HepG2 (cell line): Measurements from ENCODE around the gene SLC9A8. TPM values are rescaled to one million over a fixed set of nuclear protein-coding genes. Genes with fewer than 3 reads are reported as not detected.

Experiments
- ARID2 ChIP-seq: sonication (generic); formaldehyde crosslinking; IDR thresholded peaks from 2 replicates; pipeline ENCODE4 v1.8.1; 2022; ENCODE audit warnings: mild to moderate bottlenecking, missing genetic modification reagents, borderline replicate concordance
- EP300 ChIP-seq, 3 experiments: sonication (generic) in 1 of 3; formaldehyde crosslinking in 1 of 3; IDR thresholded peaks; 2 replicates each; pipeline versions ENCODE4 v1.5.1 to v1.6.1; 2011 to 2020; ENCODE audit warnings: low read depth in 2 of 3, low read length in 2 of 3, borderline replicate concordance in 1 of 3, improper control_type of control experiment in 1 of 3, mild to moderate bottlenecking in 1 of 3, missing genetic modification reagents in 1 of 3, moderate library complexity in 1 of 3
- MTF2 ChIP-seq: sonication (generic); formaldehyde crosslinking; IDR thresholded peaks from 2 replicates; pipeline ENCODE4 v1.5.0; 2020; ENCODE audit warnings: missing genetic modification reagents, borderline replicate concordance
- SRSF4 ChIP-seq: fragments of 200-400 bp; formaldehyde crosslinking; IDR thresholded peaks from one replicate; pipeline ENCODE4 v1.6.1; 2018; ENCODE audit warnings: mild to moderate bottlenecking, low read depth, low read length, moderate library complexity; ENCODE audit not compliant: poor library complexity, severe bottlenecking
- ZBTB38 ChIP-seq: sonication (generic); formaldehyde crosslinking; IDR thresholded peaks from 2 replicates; pipeline ENCODE4 v1.5.1; 2020; ENCODE audit warnings: mild to moderate bottlenecking, missing genetic modification reagents
- ZFP41 ChIP-seq: sonication (generic); formaldehyde crosslinking; IDR thresholded peaks from 2 replicates; pipeline ENCODE4 v1.4.0; 2020; ENCODE audit warnings: mild to moderate bottlenecking, missing genetic modification reagents, borderline replicate concordance
- ZKSCAN5 ChIP-seq: sonication (generic); formaldehyde crosslinking; IDR thresholded peaks from 2 replicates; pipeline ENCODE4 v1.5.1; 2020; ENCODE audit warnings: mild to moderate bottlenecking, missing genetic modification reagents
- ZMYM3 ChIP-seq: sonication (generic); formaldehyde crosslinking; IDR thresholded peaks from 2 replicates; pipeline ENCODE4 v1.5.1; 2020; ENCODE audit warnings: mild to moderate bottlenecking, missing genetic modification reagents
- ZNF260 ChIP-seq: sonication (generic); formaldehyde crosslinking; IDR thresholded peaks from 2 replicates; pipeline ENCODE4 v1.4.0; 2020; ENCODE audit warnings: missing genetic modification reagents, low read depth, mild to moderate bottlenecking, borderline replicate concordance
- ZNF446 ChIP-seq: sonication (generic); formaldehyde crosslinking; IDR thresholded peaks from 2 replicates; pipeline ENCODE4 v1.5.0; 2020; ENCODE audit warnings: mild to moderate bottlenecking, missing genetic modification reagents
- ZNF580 ChIP-seq: IDR thresholded peaks from 2 replicates; pipeline ENCODE4 v1.6.1; 2016; ENCODE audit warnings: low read depth, borderline replicate concordance
- ZNF713 ChIP-seq: sonication (generic); formaldehyde crosslinking; IDR thresholded peaks from 2 replicates; pipeline ENCODE4 v1.4.0; 2020; ENCODE audit warnings: mild to moderate bottlenecking, missing genetic modification reagents
- polyA plus RNA-seq, 8 experiments: library from polyadenylated mRNA; depleted of rRNA in 3 of 8; stranded (reverse) in 7 of 8; unstranded in 1 of 8; fragments of >200 nt; fragmentation: Illumina TruSeq in 4 of 8; extraction: Trizol in 4 of 8; gene quantifications; 2 replicates each; pipeline versions ENCODE4 v1.2.1 to v1.2.3, GENCODE V29; 2011 to 2016; ENCODE audit warnings: low read depth in 4 of 8, missing spikeins in 1 of 8, mixed read lengths in 1 of 8; ENCODE audit not compliant: insufficient read depth in 1 of 8
- total RNA-seq, 5 experiments: library from RNA; depleted of rRNA; stranded (reverse); fragments of >200 nt; fragmentation: Illumina TruSeq; extraction: Trizol; gene quantifications; 2 replicates each; pipeline ENCODE4 v1.2.3, GENCODE V29; 2016; ENCODE audit warnings: low read depth in 1 of 5
- TF ChIP-seq, protein P1 (sequence below): sonication (generic); formaldehyde crosslinking; IDR thresholded peaks from 2 replicates; pipeline ENCODE4 v1.5.0; 2020; ENCODE audit warnings: mild to moderate bottlenecking, low read depth, missing genetic modification reagents, borderline replicate concordance
- TF ChIP-seq, protein P2 (sequence below): sonication (generic); formaldehyde crosslinking; IDR thresholded peaks from 2 replicates; pipeline ENCODE4 v1.9.0; 2021; ENCODE audit warnings: missing genetic modification reagents, mild to moderate bottlenecking, borderline replicate concordance
- TF ChIP-seq, protein P3 (sequence below): sonication (generic); formaldehyde crosslinking; IDR thresholded peaks from 2 replicates; pipeline ENCODE4 v1.4.0; 2020; ENCODE audit warnings: low read depth, missing genetic modification reagents
- TF ChIP-seq, protein P4 (sequence below): sonication (generic); formaldehyde crosslinking; IDR thresholded peaks from 2 replicates; pipeline ENCODE4 v1.4.0; 2020; ENCODE audit warnings: missing genetic modification reagents

The SLC9A8 gene
- total and polyA plus RNA-seq, 2 of the 13 experiments (the other 11 are each of a cell fraction or from before 2014, with no cell fraction given) = 4.1 to 7.4 TPM

- 0 out of 4 replicates have a peak, but pooled peaks of 1 of the 2 experiments have one; percentile 8 for TF ChIP-seq EP300 (IDR thresholded peaks at IDR 0.05; ENCODE audit: low read depth in 2 of 2, low read length in 2 of 2)
- TF ChIP-seq EP300 (CRISPR knock-in tag; IDR thresholded peaks at IDR 0.05; ENCODE audit: borderline replicate concordance) = peak; percentile 44
- peak; percentile 78; the same call in 1 of the 2 replicates for TF ChIP-seq ZNF260
- 0 out of 2 replicates have a peak, but pooled peaks have one; percentile 83 for TF ChIP-seq ZNF713 (CRISPR knock-in tag)
- TF ChIP-seq MTF2 = peak; percentile 99
- TF ChIP-seq, protein P1, sequence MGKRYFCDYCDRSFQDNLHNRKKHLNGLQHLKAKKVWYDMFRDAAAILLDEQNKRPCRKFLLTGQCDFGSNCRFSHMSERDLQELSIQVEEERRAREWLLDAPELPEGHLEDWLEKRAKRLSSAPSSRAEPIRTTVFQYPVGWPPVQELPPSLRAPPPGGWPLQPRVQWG = no peak
- TF ChIP-seq ZNF446 = 0 out of 2 replicates have a peak, but pooled peaks have one; percentile 17
- TF ChIP-seq, protein P2, sequence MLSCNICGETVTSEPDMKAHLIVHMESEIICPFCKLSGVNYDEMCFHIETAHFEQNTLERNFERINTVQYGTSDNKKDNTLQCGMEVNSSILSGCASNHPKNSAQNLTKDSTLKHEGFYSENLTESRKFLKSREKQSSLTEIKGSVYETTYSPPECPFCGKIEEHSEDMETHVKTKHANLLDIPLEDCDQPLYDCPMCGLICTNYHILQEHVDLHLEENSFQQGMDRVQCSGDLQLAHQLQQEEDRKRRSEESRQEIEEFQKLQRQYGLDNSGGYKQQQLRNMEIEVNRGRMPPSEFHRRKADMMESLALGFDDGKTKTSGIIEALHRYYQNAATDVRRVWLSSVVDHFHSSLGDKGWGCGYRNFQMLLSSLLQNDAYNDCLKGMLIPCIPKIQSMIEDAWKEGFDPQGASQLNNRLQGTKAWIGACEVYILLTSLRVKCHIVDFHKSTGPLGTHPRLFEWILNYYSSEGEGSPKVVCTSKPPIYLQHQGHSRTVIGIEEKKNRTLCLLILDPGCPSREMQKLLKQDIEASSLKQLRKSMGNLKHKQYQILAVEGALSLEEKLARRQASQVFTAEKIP (CRISPR knock-in tag) = no peak
- TF ChIP-seq SRSF4 = no peak
- peak; percentile 100 for TF ChIP-seq ZMYM3
- TF ChIP-seq ZBTB38 (CRISPR knock-in tag) = peak; percentile 53; the same call in 1 of the 2 replicates
- TF ChIP-seq ARID2 (CRISPR knock-in tag) = peak; percentile 97
- peak; percentile 20 for TF ChIP-seq ZNF580 (CRISPR knock-in tag)
- TF ChIP-seq, protein P3, sequence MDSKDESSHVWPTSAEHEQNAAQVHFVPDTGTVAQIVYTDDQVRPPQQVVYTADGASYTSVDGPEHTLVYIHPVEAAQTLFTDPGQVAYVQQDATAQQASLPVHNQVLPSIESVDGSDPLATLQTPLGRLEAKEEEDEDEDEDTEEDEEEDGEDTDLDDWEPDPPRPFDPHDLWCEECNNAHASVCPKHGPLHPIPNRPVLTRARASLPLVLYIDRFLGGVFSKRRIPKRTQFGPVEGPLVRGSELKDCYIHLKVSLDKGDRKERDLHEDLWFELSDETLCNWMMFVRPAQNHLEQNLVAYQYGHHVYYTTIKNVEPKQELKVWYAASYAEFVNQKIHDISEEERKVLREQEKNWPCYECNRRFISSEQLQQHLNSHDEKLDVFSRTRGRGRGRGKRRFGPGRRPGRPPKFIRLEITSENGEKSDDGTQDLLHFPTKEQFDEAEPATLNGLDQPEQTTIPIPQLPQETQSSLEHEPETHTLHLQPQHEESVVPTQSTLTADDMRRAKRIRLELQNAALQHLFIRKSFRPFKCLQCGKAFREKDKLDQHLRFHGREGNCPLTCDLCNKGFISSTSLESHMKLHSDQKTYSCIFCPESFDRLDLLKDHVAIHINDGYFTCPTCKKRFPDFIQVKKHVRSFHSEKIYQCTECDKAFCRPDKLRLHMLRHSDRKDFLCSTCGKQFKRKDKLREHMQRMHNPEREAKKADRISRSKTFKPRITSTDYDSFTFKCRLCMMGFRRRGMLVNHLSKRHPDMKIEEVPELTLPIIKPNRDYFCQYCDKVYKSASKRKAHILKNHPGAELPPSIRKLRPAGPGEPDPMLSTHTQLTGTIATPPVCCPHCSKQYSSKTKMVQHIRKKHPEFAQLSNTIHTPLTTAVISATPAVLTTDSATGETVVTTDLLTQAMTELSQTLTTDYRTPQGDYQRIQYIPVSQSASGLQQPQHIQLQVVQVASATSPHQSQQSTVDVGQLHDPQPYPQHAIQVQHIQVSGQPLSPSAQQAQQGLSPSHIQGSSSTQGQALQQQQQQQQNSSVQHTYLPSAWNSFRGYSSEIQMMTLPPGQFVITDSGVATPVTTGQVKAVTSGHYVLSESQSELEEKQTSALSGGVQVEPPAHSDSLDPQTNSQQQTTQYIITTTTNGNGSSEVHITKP (CRISPR knock-in tag) = peak; percentile 21; the same call in 1 of the 2 replicates
- peak; percentile 16; the same call in 1 of the 2 replicates for TF ChIP-seq ZKSCAN5 (CRISPR knock-in tag)
- no peak; the same call in 1 of the 2 replicates for TF ChIP-seq ZFP41 (CRISPR knock-in tag)
- TF ChIP-seq, protein P4, sequence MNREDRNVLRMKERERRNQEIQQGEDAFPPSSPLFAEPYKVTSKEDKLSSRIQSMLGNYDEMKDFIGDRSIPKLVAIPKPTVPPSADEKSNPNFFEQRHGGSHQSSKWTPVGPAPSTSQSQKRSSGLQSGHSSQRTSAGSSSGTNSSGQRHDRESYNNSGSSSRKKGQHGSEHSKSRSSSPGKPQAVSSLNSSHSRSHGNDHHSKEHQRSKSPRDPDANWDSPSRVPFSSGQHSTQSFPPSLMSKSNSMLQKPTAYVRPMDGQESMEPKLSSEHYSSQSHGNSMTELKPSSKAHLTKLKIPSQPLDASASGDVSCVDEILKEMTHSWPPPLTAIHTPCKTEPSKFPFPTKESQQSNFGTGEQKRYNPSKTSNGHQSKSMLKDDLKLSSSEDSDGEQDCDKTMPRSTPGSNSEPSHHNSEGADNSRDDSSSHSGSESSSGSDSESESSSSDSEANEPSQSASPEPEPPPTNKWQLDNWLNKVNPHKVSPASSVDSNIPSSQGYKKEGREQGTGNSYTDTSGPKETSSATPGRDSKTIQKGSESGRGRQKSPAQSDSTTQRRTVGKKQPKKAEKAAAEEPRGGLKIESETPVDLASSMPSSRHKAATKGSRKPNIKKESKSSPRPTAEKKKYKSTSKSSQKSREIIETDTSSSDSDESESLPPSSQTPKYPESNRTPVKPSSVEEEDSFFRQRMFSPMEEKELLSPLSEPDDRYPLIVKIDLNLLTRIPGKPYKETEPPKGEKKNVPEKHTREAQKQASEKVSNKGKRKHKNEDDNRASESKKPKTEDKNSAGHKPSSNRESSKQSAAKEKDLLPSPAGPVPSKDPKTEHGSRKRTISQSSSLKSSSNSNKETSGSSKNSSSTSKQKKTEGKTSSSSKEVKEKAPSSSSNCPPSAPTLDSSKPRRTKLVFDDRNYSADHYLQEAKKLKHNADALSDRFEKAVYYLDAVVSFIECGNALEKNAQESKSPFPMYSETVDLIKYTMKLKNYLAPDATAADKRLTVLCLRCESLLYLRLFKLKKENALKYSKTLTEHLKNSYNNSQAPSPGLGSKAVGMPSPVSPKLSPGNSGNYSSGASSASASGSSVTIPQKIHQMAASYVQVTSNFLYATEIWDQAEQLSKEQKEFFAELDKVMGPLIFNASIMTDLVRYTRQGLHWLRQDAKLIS = 0 out of 2 replicates have a peak, but pooled peaks have one; percentile 31
Measured at GRCh38 chr20:49915380-49916145, 102.9 kb downstream of the SLC9A8 start, which contains the start of gene SPATA2 (continued).
